HG03175 (cell line): ENCODE results near the gene SLC9A9.

Source experiments
- ATAC-seq: cut with Tn5 transposase; IDR thresholded peaks from one replicate; pipeline ENCODE4 v1.9.1; 2021; ENCODE audit warnings: mild to moderate bottlenecking, moderate library complexity; ENCODE audit not compliant: unreplicated experiment

The SLC9A9 gene

GRCh38 chr3:143763564-143764162 is 84.6 kb downstream of the SLC9A9 start:
- ATAC-seq, result no peak

- no peak for ATAC-seq
These were observed 90.6 kb downstream of the SLC9A9 start for GRCh38 chr3:143757691-143758090.

GRCh38 chr3:143755978-143756377 is 92.3 kb downstream of the SLC9A9 start:
- no peak for ATAC-seq

GRCh38 chr3:143754090-143754489 is 94.2 kb downstream of the SLC9A9 start:
- no peak for ATAC-seq

GRCh38 chr3:143753456-143753855 is 94.8 kb downstream of the SLC9A9 start:
- ATAC-seq, result no peak

- no peak for ATAC-seq
These were observed 95.3 kb downstream of the SLC9A9 start for GRCh38 chr3:143753006-143753405.

- ATAC-seq, result peak; percentile 76
These were observed 96.6 kb downstream of the SLC9A9 start for GRCh38 chr3:143751643-143752178.

- ATAC-seq, result no peak
These were observed 97.4 kb downstream of the SLC9A9 start for GRCh38 chr3:143750841-143751240.

- ATAC-seq, result no peak
These were observed 98.3 kb downstream of the SLC9A9 start for GRCh38 chr3:143749926-143750325.

- no peak for ATAC-seq
These were observed 111.2 kb downstream of the SLC9A9 start for GRCh38 chr3:143737065-143737464.

GRCh38 chr3:143736205-143736997 is 111.9 kb downstream of the SLC9A9 start:
- no peak for ATAC-seq

- no peak for ATAC-seq
These were observed 116.5 kb downstream of the SLC9A9 start for GRCh38 chr3:143731776-143732175.

GRCh38 chr3:143731320-143731719 is 116.9 kb downstream of the SLC9A9 start:
- ATAC-seq, result no peak

GRCh38 chr3:143727391-143727790 is 120.9 kb downstream of the SLC9A9 start:
- no peak for ATAC-seq

- no peak for ATAC-seq
These were observed 121.5 kb downstream of the SLC9A9 start for GRCh38 chr3:143726727-143727126.

- ATAC-seq, result no peak
These were observed 127.9 kb downstream of the SLC9A9 start for GRCh38 chr3:143720381-143720780.

- no peak for ATAC-seq
These were observed 129.8 kb downstream of the SLC9A9 start for GRCh38 chr3:143718463-143718862.

GRCh38 chr3:143716731-143717130 is 131.5 kb downstream of the SLC9A9 start:
- ATAC-seq, result no peak

GRCh38 chr3:143712522-143712921 is 135.7 kb downstream of the SLC9A9 start:
- no peak for ATAC-seq

- ATAC-seq, result no peak
These were observed 140.4 kb downstream of the SLC9A9 start for GRCh38 chr3:143707848-143708247.

- ATAC-seq, result no peak
These were observed 147.8 kb downstream of the SLC9A9 start for GRCh38 chr3:143700431-143700975.

- ATAC-seq, result no peak
These were observed 148.8 kb downstream of the SLC9A9 start for GRCh38 chr3:143699424-143699823.
